ENCODE data around the gene DGKB. TPM values are rescaled to one million over a fixed set of nuclear protein-coding genes. Genes with fewer than 3 reads are reported as not detected.
A peak's percentile ranks its signal among the peaks of the same experiment; 100 is the strongest.

DGKB gene
- total RNA-seq, 1 donor from 2014 or later = 5.5 TPM

DNA sequence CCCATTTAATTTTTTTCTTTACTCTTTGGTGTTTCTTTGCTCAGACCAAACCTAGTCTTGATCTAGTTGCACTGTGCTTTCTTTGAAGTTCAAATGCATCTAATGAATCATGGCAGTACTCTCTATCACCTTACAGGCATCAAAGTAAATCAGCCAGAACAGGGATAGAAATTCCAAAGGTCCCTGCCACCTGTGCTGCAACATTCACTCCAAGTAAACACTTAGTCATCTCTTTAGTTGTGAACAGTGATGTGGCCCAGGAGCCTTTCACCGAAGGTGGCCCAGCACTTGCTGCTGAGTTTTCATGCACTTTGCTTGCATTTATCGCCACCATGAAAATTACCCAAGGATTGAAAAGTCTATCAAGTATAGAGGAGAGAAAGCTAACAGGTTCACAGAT, 599.0 kb downstream of the DGKB start:
- Histone ChIP-seq H3K27ac (no peak overlapping the region), H3K4me1 (peaks cover under 1% of the 10 kb centered on the region), H3K9me3 (ENCODE audit: low read depth) (no peaks in the 10 kb centered on the region), H3K27me3 (no peaks in the 10 kb centered on the region), H3K4me2 (no peak overlapping the region), H3K79me2 (ENCODE audit: low read depth) (no peaks in the 10 kb centered on the region), H4K20me1 (ENCODE audit: low read depth) (no peaks in the 10 kb centered on the region), H2AFZ (replicated peaks) (no peak overlapping the region), H3K9ac (no peak overlapping the region), H3F3A (ENCODE audit: low read depth) (no peaks in the 10 kb centered on the region), H3K4me3 (no peak overlapping the region), H3K36me3 (no peaks in the 10 kb centered on the region)
- no peaks in the 10 kb centered on the region for H3K9me3 Mint-ChIP-seq
- H3K27ac Mint-ChIP-seq = no peak overlapping the region
- H3K27me3 Mint-ChIP-seq (ENCODE audit: insufficient read depth, low read depth) = no peaks in the 10 kb centered on the region
- no peaks in the 10 kb centered on the region for H3K36me3 Mint-ChIP-seq
- no peak for DNase-seq (ENCODE audit: low spot score)
- no peak overlapping the region for H3K4me3 Mint-ChIP-seq
- no peaks in the 10 kb centered on the region for H3K4me1 Mint-ChIP-seq
- TF ChIP-seq EZH2phosphoT487 (IDR thresholded peaks at IDR 0.05) = no peak

- no peak for TF ChIP-seq EZH2phosphoT487 (IDR thresholded peaks at IDR 0.05)
- no peak for TF ChIP-seq CTCF (IDR thresholded peaks at IDR 0.05)
- no peak for TF ChIP-seq EZH2 (IDR thresholded peaks at IDR 0.05)
- no peaks in the 10 kb centered on the region for H3K27me3 Mint-ChIP-seq (ENCODE audit: insufficient read depth, low read depth)
- Histone ChIP-seq H3K9ac (no peak overlapping the region), H2AFZ (replicated peaks) (no peak overlapping the region), H4K20me1 (ENCODE audit: low read depth) (no peaks in the 10 kb centered on the region), H3F3A (ENCODE audit: low read depth) (no peaks in the 10 kb centered on the region), H3K4me2 (no peak overlapping the region), H3K4me1 (no peaks in the 10 kb centered on the region), H3K36me3 (no peaks in the 10 kb centered on the region), H3K9me3 (ENCODE audit: low read depth) (no peaks in the 10 kb centered on the region), H3K4me3 (no peak overlapping the region), H3K79me2 (ENCODE audit: low read depth) (no peaks in the 10 kb centered on the region), H3K27ac (no peak overlapping the region), H3K27me3 (no peaks in the 10 kb centered on the region)
- H3K9me3 Mint-ChIP-seq = peaks cover 2% of the 10 kb centered on the region
- no peak overlapping the region for H3K27ac Mint-ChIP-seq
- H3K4me1 Mint-ChIP-seq = no peaks in the 10 kb centered on the region
- DNase-seq (ENCODE audit: low spot score) = no peak
- no peaks in the 10 kb centered on the region for H3K36me3 Mint-ChIP-seq
- H3K4me3 Mint-ChIP-seq = no peak overlapping the region
Observed at GRCh38 chr7:14294637-14295036, 607.9 kb downstream of the DGKB start.

GRCh38 chr7:14293434-14293833, 609.1 kb downstream of the DGKB start:
- DNase-seq (ENCODE audit: low spot score) = no peak
- Mint-ChIP-seq H3K4me1 (no peaks in the 10 kb centered on the region), H3K27me3 (ENCODE audit: insufficient read depth, low read depth) (no peaks in the 10 kb centered on the region), H3K27ac (no peak overlapping the region), H3K9me3 (peaks cover 2% of the 10 kb centered on the region), H3K4me3 (no peak overlapping the region), H3K36me3 (no peaks in the 10 kb centered on the region)
- Histone ChIP-seq H3K27ac (no peak overlapping the region), H3K9ac (no peak overlapping the region), H3K27me3 (no peaks in the 10 kb centered on the region), H3K4me2 (no peak overlapping the region), H2AFZ (replicated peaks) (peak overlapping the region; percentile 22), H3K36me3 (no peaks in the 10 kb centered on the region), H4K20me1 (ENCODE audit: low read depth) (no peaks in the 10 kb centered on the region), H3K9me3 (ENCODE audit: low read depth) (no peaks in the 10 kb centered on the region), H3K4me3 (no peak overlapping the region), H3K4me1 (no peaks in the 10 kb centered on the region), H3F3A (ENCODE audit: low read depth) (no peaks in the 10 kb centered on the region), H3K79me2 (ENCODE audit: low read depth) (no peaks in the 10 kb centered on the region)
- TF ChIP-seq CTCF (IDR thresholded peaks at IDR 0.05) (no peak), EZH2phosphoT487 (IDR thresholded peaks at IDR 0.05) (no peak), EZH2 (IDR thresholded peaks at IDR 0.05) (no peak)

DNA sequence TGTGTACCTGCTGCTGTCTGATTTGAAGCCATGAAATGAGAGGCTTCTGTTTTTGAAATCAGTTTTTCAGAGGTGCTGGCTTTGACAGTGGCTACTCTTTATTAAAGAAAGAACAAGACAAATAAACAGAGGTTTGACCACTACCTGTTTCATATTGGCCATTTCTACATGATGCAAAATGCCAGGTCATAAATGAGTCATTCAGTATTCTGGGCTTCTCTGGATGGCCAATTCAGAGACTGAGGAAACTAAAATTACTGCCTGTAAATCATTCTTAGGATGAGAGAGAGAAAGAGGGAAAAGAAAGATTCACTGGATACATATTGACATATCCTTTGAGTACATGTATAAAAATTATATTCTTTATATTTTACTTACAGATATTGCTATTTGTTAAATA, 609.8 kb downstream of the DGKB start:
- H3K36me3 ChIP-seq = no peaks in the 10 kb centered on the region
- no peaks in the 10 kb centered on the region for H4K20me1 ChIP-seq (ENCODE audit: low read depth)
- Mint-ChIP-seq H3K4me3 (no peak overlapping the region), H3K27me3 (ENCODE audit: insufficient read depth, low read depth) (no peaks in the 10 kb centered on the region), H3K4me1 (no peaks in the 10 kb centered on the region), H3K36me3 (no peaks in the 10 kb centered on the region), H3K9me3 (peaks cover under 1% of the 10 kb centered on the region), H3K27ac (no peak overlapping the region)
- H3K4me2 ChIP-seq = no peak overlapping the region
- no peak overlapping the region for H3K9ac ChIP-seq
- no peaks in the 10 kb centered on the region for H3K27me3 ChIP-seq
- H3K9me3 ChIP-seq (ENCODE audit: low read depth) = no peaks in the 10 kb centered on the region
- H3F3A ChIP-seq (ENCODE audit: low read depth) = no peaks in the 10 kb centered on the region
- no peak for TF ChIP-seq EZH2 (IDR thresholded peaks at IDR 0.05)
- no peak for TF ChIP-seq EZH2phosphoT487 (IDR thresholded peaks at IDR 0.05)
- TF ChIP-seq CTCF (IDR thresholded peaks at IDR 0.05) = no peak
- no peak overlapping the region for H3K4me3 ChIP-seq
- no peak overlapping the region for H3K27ac ChIP-seq
- DNase-seq (ENCODE audit: low spot score) = no peak
- H3K79me2 ChIP-seq (ENCODE audit: low read depth) = no peaks in the 10 kb centered on the region
- H2AFZ ChIP-seq (replicated peaks) = no peak overlapping the region
- H3K4me1 ChIP-seq = no peaks in the 10 kb centered on the region
